ENCODE data around the gene ATXN2L. TPM values are rescaled to one million over a fixed set of nuclear protein-coding genes. Genes with fewer than 3 reads are reported as not detected.

The ATXN2L gene
- total and polyA plus RNA-seq, 2 of the 13 experiments (the other 11 are each of a cell fraction or from before 2014, with no cell fraction given): 40.8 to 55.1 TPM

GRCh38 chr16:28873543-28874201 is 50.9 kb downstream of the ATXN2L start (continued):
- TF ChIP-seq CTCF (CRISPR knock-in tag; IDR thresholded peaks at IDR 0.05) (peak; percentile 85), HMGXB4 (CRISPR knock-in tag; IDR thresholded peaks at IDR 0.05; ENCODE audit: borderline replicate concordance in 1 of 2, low read depth in 1 of 2) (peak in 1 of 2 experiments; percentile 37; a peak in 1 of 4 replicates), STAG1 (CRISPR knock-in tag; IDR thresholded peaks at IDR 0.05) (peak; percentile 66), XRCC5 (optimal IDR thresholded peaks at IDR 0.05; ENCODE audit: low read length) (peak; percentile 66), ZNF563 (CRISPR knock-in tag; IDR thresholded peaks at IDR 0.05) (0 out of 2 replicates have a peak, but pooled peaks have one; percentile 52), ZNF275 (CRISPR knock-in tag; IDR thresholded peaks at IDR 0.05; ENCODE audit: borderline replicate concordance) (no peak), ZNF687 (CRISPR knock-in tag; IDR thresholded peaks at IDR 0.05) (peak; percentile 47), SRSF1 (optimal IDR thresholded peaks at IDR 0.05; ENCODE audit: low read depth, low read length) (peak; percentile 53), RAD21 (CRISPR knock-in tag; IDR thresholded peaks at IDR 0.05) (peak; percentile 85), PCBP1 (IDR thresholded peaks at IDR 0.05; ENCODE audit: borderline replicate concordance, low read depth, low read length) (0 out of 2 replicates have a peak, but pooled peaks have one; percentile 39), ZSCAN21 (CRISPR knock-in tag; IDR thresholded peaks at IDR 0.05; ENCODE audit: borderline replicate concordance) (no peak), SOX6 (IDR thresholded peaks at IDR 0.05) (no peak), SOX6 (CRISPR knock-in tag; IDR thresholded peaks at IDR 0.05) (0 out of 2 replicates have a peak, but pooled peaks have one; percentile 18), HNRNPL (IDR thresholded peaks at IDR 0.05; ENCODE audit: low read depth, low read length) (0 out of 2 replicates have a peak, but pooled peaks have one; percentile 6), POLR2AphosphoS2 (IDR thresholded peaks at IDR 0.05; ENCODE audit: low read depth, low read length) (no peak)
